Panc1 (cell line): Measurements from ENCODE around the gene IL17C. TPM values are rescaled to one million over a fixed set of nuclear protein-coding genes. Genes with fewer than 3 reads are reported as not detected.

ENCODE experiments used
- ATAC-seq: fragments of 200-7000 bp; cut with Tn5 transposase; 2 replicates; pipeline ENCODE4 v1.9.1; 2020; ENCODE audit warnings: mild to moderate bottlenecking, moderate library complexity
- BruUV-seq: library from RNA; stranded (reverse); fragments of 400-500 nt; replicated peaks from 2 replicates; lab custom pipeline; 2021; lab: Mats Ljungman, UMichigan
- CTCF ChIA-PET: fragments of 300-600 bp; sonication (Branson Sonifier 250); formaldehyde crosslinking; loops from one replicate; lab custom pipeline; 2022; ENCODE audit warnings: antibody characterized with exemption; lab: Charles Lee
- POLR2A ChIA-PET: fragments of 300-600 bp; sonication (Branson Sonifier 250); formaldehyde crosslinking; loops from one replicate; lab custom pipeline; 2022; ENCODE audit warnings: antibody characterized with exemption; lab: Charles Lee
- DNase-seq: peaks from one replicate; pipeline ENCODE4 v3.0.0-alpha.2; 2010; ENCODE audit warnings: low read depth, low spot score
- H3K27ac ChIP-seq: 2 replicates; pipeline ENCODE4 v1.5.1; 2011; ENCODE audit warnings: mild to moderate bottlenecking, low read length, inconsistent platforms
- H3K27me3 ChIP-seq: fragments of 200-500 bp; sonication (Bioruptor generic); 2 replicates; pipeline ENCODE4 v1.6.0; 2014; ENCODE audit warnings: low read length, inconsistent platforms; ENCODE audit not compliant: control insufficient read depth, insufficient read depth
- H3K36me3 ChIP-seq: fragments of 200-500 bp; sonication (Bioruptor generic); 2 replicates; pipeline ENCODE4 v1.5.1; 2014; ENCODE audit warnings: inconsistent platforms, mild to moderate bottlenecking, low read length, moderate library complexity; ENCODE audit not compliant: control insufficient read depth, insufficient read depth
- H3K4me1 ChIP-seq: 2 replicates; pipeline ENCODE4 v1.5.1; 2011; ENCODE audit warnings: inconsistent platforms, mild to moderate bottlenecking, low read length, moderate library complexity; ENCODE audit not compliant: control insufficient read depth, insufficient read depth
- H3K4me3 ChIP-seq, 2 experiments: 2 replicates each; pipeline ENCODE4 v1.5.1; 2011 to 2012; ENCODE audit warnings: low read depth in 2 of 2, low read length in 2 of 2, mild to moderate bottlenecking in 2 of 2, inconsistent platforms in 1 of 2, moderate library complexity in 1 of 2
- H3K9me3 ChIP-seq: fragments of 200-500 bp; sonication (Bioruptor generic); 2 replicates; pipeline ENCODE4 v1.5.1; 2014; ENCODE audit warnings: low read depth, mild to moderate bottlenecking, inconsistent platforms, low read length, moderate library complexity; ENCODE audit not compliant: control insufficient read depth, insufficient read depth
- CTCF ChIP-seq: fragments of 450-650 bp; IDR thresholded peaks from 2 replicates; pipeline ENCODE4 v1.5.1; 2017; ENCODE audit warnings: mild to moderate bottlenecking
- POLR2AphosphoS5 ChIP-seq: IDR thresholded peaks from 2 replicates; pipeline ENCODE4 v1.6.1; 2012; ENCODE audit warnings: mild to moderate bottlenecking, low read depth, low read length, moderate library complexity
- REST ChIP-seq, 2 experiments: IDR thresholded peaks; 2 replicates each; pipeline ENCODE4 v1.6.1; 2011 to 2012; ENCODE audit warnings: low read depth in 2 of 2, control low read depth in 1 of 2, low read length in 1 of 2, mild to moderate bottlenecking in 1 of 2, moderate library complexity in 1 of 2; ENCODE audit not compliant: insufficient read depth in 1 of 2
- SIN3A ChIP-seq: IDR thresholded peaks from 2 replicates; pipeline ENCODE4 v1.6.1; 2012; ENCODE audit warnings: low read depth, mild to moderate bottlenecking, low read length, moderate library complexity, borderline replicate concordance; ENCODE audit not compliant: insufficient read depth
- TCF7L2 ChIP-seq: IDR thresholded peaks from 2 replicates; pipeline ENCODE4 v1.6.1; 2011; ENCODE audit warnings: mild to moderate bottlenecking, low read depth, low read length, inconsistent platforms
- in situ Hi-C: cut with HindIII; loops from 2 replicates; pipeline ENCODE4 v1.10.0; 2016; ENCODE audit warnings: low sequenced_read_pairs, low pct_unique_long_range_greater_than_20kb
- intact Hi-C: fragments of 100-400 bp; cut with micrococcal nuclease; formaldehyde crosslinking; loops from one replicate; pipeline ENCODE4 v1.10.0; 2022; ENCODE audit not compliant: unreplicated experiment
- total RNA-seq: library from RNA; stranded (reverse); gene quantifications from one replicate; pipeline ENCODE4 v1.2.1, GENCODE V29; 2021; ENCODE audit not compliant: unreplicated experiment

IL17C gene
- total RNA-seq, 1 experiment from 2014 or later, result not detected

GRCh38 chr16:88669980-88670379 is 31.6 kb downstream of the IL17C start:
- no peaks in the 10 kb centered on the region for H3K9me3 ChIP-seq
- intact Hi-C loops, result no loop called here
- no peak overlapping the region for H3K4me3 ChIP-seq
- H3K27ac ChIP-seq, result no peak overlapping the region
- ATAC-seq (no peak), DNase-seq (no peak)
- in situ Hi-C loops, result no loop called here
- TF ChIP-seq POLR2AphosphoS5, result no peak
- no peak for TF ChIP-seq SIN3A
- TF ChIP-seq CTCF, result no peak
- no peak for TF ChIP-seq TCF7L2
- TF ChIP-seq REST (IDR thresholded peaks at IDR 0.05; ENCODE audit: insufficient read depth in 1 of 2, low read depth in 2 of 2, low read length in 1 of 2), result no peak
- no peaks in the 10 kb centered on the region for H3K36me3 ChIP-seq
- ChIA-PET CTCF (no interaction called here), POLR2A (no interaction called here)
- H3K4me1 ChIP-seq, result no peaks in the 10 kb centered on the region
- BruUV-seq, result no TSS peak
- H3K27me3 ChIP-seq, result no peaks in the 10 kb centered on the region

GRCh38 chr16:88671806-88672205 is 33.4 kb downstream of the IL17C start:
- Histone ChIP-seq H3K9me3 (no peaks in the 10 kb centered on the region), H3K27ac (no peak overlapping the region), H3K4me1 (no peaks in the 10 kb centered on the region), H3K36me3 (no peaks in the 10 kb centered on the region), H3K4me3 (no peak overlapping the region), H3K27me3 (no peaks in the 10 kb centered on the region)
- POLR2A ChIA-PET, result no interaction called here
- TF ChIP-seq CTCF, result no peak
- DNase-seq, result no peak
- no peak for ATAC-seq
- no TSS peak for BruUV-seq
- CTCF ChIA-PET, result no interaction called here
- intact Hi-C loops (no loop called here), in situ Hi-C loops (no loop called here)

- H3K27ac ChIP-seq, result no peak overlapping the region
- H3K36me3 ChIP-seq, result no peaks in the 10 kb centered on the region
- no peaks in the 10 kb centered on the region for H3K27me3 ChIP-seq
- no peak for DNase-seq
- no peak overlapping the region for H3K4me3 ChIP-seq
- no peaks in the 10 kb centered on the region for H3K4me1 ChIP-seq
- no peak for TF ChIP-seq TCF7L2
- no peak for TF ChIP-seq POLR2AphosphoS5
- no peak for TF ChIP-seq SIN3A
- no peak for TF ChIP-seq REST (IDR thresholded peaks at IDR 0.05; ENCODE audit: insufficient read depth in 1 of 2, low read depth in 2 of 2, low read length in 1 of 2)
- no peak; the same call in none of the 2 replicates for TF ChIP-seq CTCF
- ChIA-PET POLR2A (no interaction called here), CTCF (no interaction called here)
- intact Hi-C loops (no loop called here), in situ Hi-C loops (no loop called here)
- peak; percentile 59; the same call in 1 of the 2 replicates for ATAC-seq
- no TSS peak for BruUV-seq
- no peaks in the 10 kb centered on the region for H3K9me3 ChIP-seq
Measured at GRCh38 chr16:88672776-88673175, 34.4 kb downstream of the IL17C start.
